H9 (cell line): Measurements from ENCODE around the gene ROBO4. TPM values are rescaled to one million over a fixed set of nuclear protein-coding genes. Genes with fewer than 3 reads are reported as not detected.

Source experiments
- DNase-seq: peaks from one replicate; pipeline ENCODE4 v3.0.0-alpha.2; 2017
- H2AFZ ChIP-seq: one replicate; pipeline ENCODE4 v1.6.1; 2013; ENCODE audit warnings: mild to moderate bottlenecking, low read length, control low read depth, moderate library complexity
- H2AK5ac ChIP-seq: 2 replicates; pipeline ENCODE4 v1.6.1; 2013; ENCODE audit warnings: low read length, control low read depth, mixed read lengths; ENCODE audit not compliant: insufficient read length
- H2BK120ac ChIP-seq: one replicate; pipeline ENCODE4 v1.6.1; 2013; ENCODE audit warnings: low read depth, mild to moderate bottlenecking, low read length, control low read depth, inconsistent platforms; ENCODE audit not compliant: poor library complexity, severe bottlenecking
- H2BK12ac ChIP-seq: 2 replicates; pipeline ENCODE4 v1.6.1; 2013; ENCODE audit warnings: low read length, control low read depth, mixed read lengths, low read depth; ENCODE audit not compliant: insufficient read length
- H2BK15ac ChIP-seq: 2 replicates; pipeline ENCODE4 v1.6.1; 2013; ENCODE audit warnings: low read depth, low read length, control low read depth
- H2BK20ac ChIP-seq: one replicate; pipeline ENCODE4 v1.6.1; 2013; ENCODE audit warnings: low read depth, mild to moderate bottlenecking, low read length, control low read depth, inconsistent platforms; ENCODE audit not compliant: poor library complexity, severe bottlenecking
- H2BK5ac ChIP-seq: 2 replicates; pipeline ENCODE4 v1.6.1; 2013; ENCODE audit warnings: low read length, control low read depth, mixed read lengths; ENCODE audit not compliant: insufficient read length
- H3K14ac ChIP-seq: 2 replicates; pipeline ENCODE4 v1.6.1; 2013; ENCODE audit warnings: low read length, control low read depth; ENCODE audit not compliant: insufficient read depth
- H3K18ac ChIP-seq: 2 replicates; pipeline ENCODE4 v1.6.1; 2013; ENCODE audit warnings: low read depth, mild to moderate bottlenecking, mixed read lengths, low read length, control low read depth; ENCODE audit not compliant: insufficient read length
- H3K23ac ChIP-seq: 2 replicates; pipeline ENCODE4 v1.6.1; 2013; ENCODE audit warnings: low read length, control low read depth, mixed read lengths, low read depth; ENCODE audit not compliant: insufficient read length
- H3K23me2 ChIP-seq: 2 replicates; pipeline ENCODE4 v1.6.1; 2013; ENCODE audit warnings: low read depth, mild to moderate bottlenecking, mixed read lengths, low read length, control low read depth; ENCODE audit not compliant: insufficient read length, poor library complexity, severe bottlenecking
- H3K27ac ChIP-seq: 2 replicates; pipeline ENCODE4 v1.5.1; 2013; ENCODE audit warnings: low read length, control low read depth, mixed read lengths, low read depth; ENCODE audit not compliant: insufficient read length
- H3K27me3 ChIP-seq: 2 replicates; pipeline ENCODE4 v1.6.1; 2013; ENCODE audit warnings: low read length, control low read depth, inconsistent platforms; ENCODE audit not compliant: insufficient read depth
- H3K4ac ChIP-seq: 2 replicates; pipeline ENCODE4 v1.6.1; 2013; ENCODE audit warnings: low read depth, mild to moderate bottlenecking, control low read depth, inconsistent platforms, low read length, moderate library complexity
- H3K4me1 ChIP-seq: 2 replicates; pipeline ENCODE4 v1.6.1; 2013; ENCODE audit warnings: low read length, control low read depth, inconsistent platforms; ENCODE audit not compliant: insufficient read depth
- H3K4me2 ChIP-seq: 2 replicates; pipeline ENCODE4 v1.6.1; 2013; ENCODE audit warnings: low read length, control low read depth, mixed read lengths; ENCODE audit not compliant: insufficient read length, insufficient read depth
- H3K56ac ChIP-seq: 2 replicates; pipeline ENCODE4 v1.6.1; 2013; ENCODE audit warnings: low read depth, mild to moderate bottlenecking, mixed read lengths, low read length, control low read depth; ENCODE audit not compliant: insufficient read length
- H3K79me1 ChIP-seq: 2 replicates; pipeline ENCODE4 v1.6.1; 2013; ENCODE audit warnings: low read depth, mild to moderate bottlenecking, moderate library complexity, low read length, control low read depth, inconsistent platforms; ENCODE audit not compliant: insufficient read depth, poor library complexity, severe bottlenecking
- H3K79me2 ChIP-seq: 2 replicates; pipeline ENCODE4 v1.6.1; 2013; ENCODE audit warnings: low read length, control low read depth, inconsistent platforms; ENCODE audit not compliant: insufficient read depth
- H3K9ac ChIP-seq: 2 replicates; pipeline ENCODE4 v1.6.1; 2013; ENCODE audit warnings: low read length, control low read depth, mixed read lengths; ENCODE audit not compliant: insufficient read length; ENCODE audit errors: extremely low read depth
- H3K9me3 ChIP-seq: one replicate; pipeline ENCODE4 v1.6.1; 2013; ENCODE audit warnings: low read depth, low read length, inconsistent platforms; ENCODE audit not compliant: control insufficient read depth
- H3T11ph ChIP-seq: one replicate; pipeline ENCODE4 v1.6.1; 2013; ENCODE audit warnings: mild to moderate bottlenecking, low read length, control low read depth, inconsistent platforms
- H4K20me1 ChIP-seq: one replicate; pipeline ENCODE4 v1.6.1; 2013; ENCODE audit not compliant: control insufficient read depth, insufficient read length, insufficient read depth
- H4K5ac ChIP-seq: 2 replicates; pipeline ENCODE4 v1.6.1; 2013; ENCODE audit warnings: low read depth, mild to moderate bottlenecking, mixed read lengths, low read length, control low read depth; ENCODE audit not compliant: insufficient read length
- H4K8ac ChIP-seq: replicated peaks from 2 replicates; pipeline ENCODE4 v1.6.1; 2013; ENCODE audit warnings: low read length, control low read depth, mixed read lengths, low read depth; ENCODE audit not compliant: insufficient read length
- H4K91ac ChIP-seq: 2 replicates; pipeline ENCODE4 v1.6.1; 2013; ENCODE audit warnings: low read depth, mild to moderate bottlenecking, moderate library complexity, mixed read lengths, low read length, control low read depth; ENCODE audit not compliant: insufficient read length
- H3K27ac Mint-ChIP-seq, 3 experiments: 2 replicates in 2 of 3; 3 replicates in 1 of 3; pipeline ENCODE4 v1.8.0; 2020 to 2021; ENCODE audit warnings: mixed read lengths in 3 of 3, mild to moderate bottlenecking in 1 of 3, moderate library complexity in 1 of 3
- H3K27me3 Mint-ChIP-seq: 2 replicates; pipeline ENCODE4 v1.8.0; 2021; ENCODE audit warnings: low read depth, mild to moderate bottlenecking, moderate library complexity, mixed read lengths
- H3K36me3 Mint-ChIP-seq, 3 experiments: 2 replicates in 2 of 3; 3 replicates in 1 of 3; pipeline ENCODE4 v1.8.0; 2020 to 2021; ENCODE audit warnings: low read depth in 3 of 3, mixed read lengths in 3 of 3; ENCODE audit not compliant: insufficient read depth in 1 of 3
- H3K4me1 Mint-ChIP-seq, 2 experiments: 2 replicates each; pipeline ENCODE4 v1.8.0; 2020; ENCODE audit warnings: mixed read lengths in 2 of 2
- H3K4me3 Mint-ChIP-seq, 2 experiments: 2 replicates in 1 of 2; 3 replicates in 1 of 2; pipeline ENCODE4 v1.8.0; 2020 to 2021; ENCODE audit warnings: mild to moderate bottlenecking in 2 of 2, mixed read lengths in 2 of 2, moderate library complexity in 1 of 2
- H3K9me3 Mint-ChIP-seq, 2 experiments: 2 replicates in 1 of 2; 3 replicates in 1 of 2; pipeline ENCODE4 v1.8.0; 2020; ENCODE audit warnings: mild to moderate bottlenecking in 2 of 2, mixed read lengths in 2 of 2, moderate library complexity in 1 of 2
- CTCF ChIP-seq: fragments of 200-600 bp; sonication (generic); conservative IDR thresholded peaks from 3 replicates; pipeline ENCODE4 v1.8.0; 2021; ENCODE audit warnings: antibody characterized with exemption, mild to moderate bottlenecking
- WGBS: extraction: QIAGEN DNeasy Blood & Tissue Kit; methylation state at CpG from one replicate; pipeline ENCODE4 v1.1.7; 2013; ENCODE audit warnings: missing lambda C conversion rate, low lambda C conversion rate, mixed read lengths; ENCODE audit not compliant: insufficient read length; ENCODE audit errors: extremely low coverage; 5-methylcytosine and 5-hydroxymethylcytosine counted together
- total RNA-seq: library from RNA; stranded (reverse); gene quantifications from 2 replicates; pipeline ENCODE4 v1.2.1, GENCODE V29; 2021

The ROBO4 gene
- total RNA-seq, 1 experiment from 2014 or later = not detected

- no peaks in the 10 kb centered on the region for H3K4me1 ChIP-seq
- no peaks in the 10 kb centered on the region; a peak in 2 of 7 replicates for H3K36me3 Mint-ChIP-seq
- no peak overlapping the region for H4K5ac ChIP-seq
- H4K20me1 ChIP-seq = no peaks in the 10 kb centered on the region
- H4K8ac ChIP-seq = no peak overlapping the region
- no peak overlapping the region for H2BK15ac ChIP-seq
- H3K23me2 ChIP-seq = peaks cover 6% of the 10 kb centered on the region
- no peaks in the 10 kb centered on the region for H3K79me1 ChIP-seq
- H3K9me3 ChIP-seq = no peaks in the 10 kb centered on the region
- H4K91ac ChIP-seq = no peak overlapping the region
- no peak for TF ChIP-seq CTCF
- no peak overlapping the region for H3K4me3 Mint-ChIP-seq
- H2AK5ac ChIP-seq = no peak overlapping the region
- no peak overlapping the region for H2BK12ac ChIP-seq
- no peak overlapping the region for H3K9ac ChIP-seq
- H3K14ac ChIP-seq = no peak overlapping the region
- no peak overlapping the region for H2BK5ac ChIP-seq
- H3K27ac Mint-ChIP-seq = no peak overlapping the region; a peak in 1 of 7 replicates
- peaks cover 0 to 3% of the 10 kb centered on the region in 2 experiments; a peak in 2 of 5 replicates for H3K9me3 Mint-ChIP-seq
- no peak overlapping the region for H3K18ac ChIP-seq
- peaks cover 37% of the 10 kb centered on the region for H3K27me3 ChIP-seq
- H3K79me2 ChIP-seq = no peaks in the 10 kb centered on the region
- H3K23ac ChIP-seq = no peak overlapping the region
- H3K4me1 Mint-ChIP-seq = peaks cover 20 to 34% of the 10 kb centered on the region in 2 experiments
- no peak overlapping the region for H3K56ac ChIP-seq
- H3K4me2 ChIP-seq = no peak overlapping the region
- no peak overlapping the region for H2AFZ ChIP-seq
- H3K27me3 Mint-ChIP-seq = peaks cover 72% of the 10 kb centered on the region
- no peak overlapping the region for H3K27ac ChIP-seq
- no peak overlapping the region for H2BK20ac ChIP-seq
- DNase-seq = no peak
- H3K4ac ChIP-seq = no peak overlapping the region
- no peak overlapping the region for H3T11ph ChIP-seq
- no peak overlapping the region for H2BK120ac ChIP-seq
- no CpG with 5 or more reads among the region's 8 CpGs for WGBS
Observed at GRCh38 chr11:124873951-124874350, 23.7 kb downstream of the ROBO4 start.
